GM12878 (cell line): ENCODE data around the gene IGLL1. TPM values are rescaled to one million over a fixed set of nuclear protein-coding genes. Genes with fewer than 3 reads are reported as not detected.
"Not testable (repeated sequence)": the region's sequence is repeated elsewhere in the genome, so short reads cannot be mapped to it uniquely, and the experiment has no call there.

Source experiments
- ATAC-seq: fragments of 200-7000 bp; cut with Tn5 transposase; 3 replicates; pipeline ENCODE4 v1.9.1; 2020; ENCODE audit warnings: mild to moderate bottlenecking, moderate library complexity
- BruUV-seq: library from RNA; stranded (reverse); fragments of 400-500 nt; replicated peaks from 2 replicates; lab custom pipeline; 2021; lab: Mats Ljungman, UMichigan
- CTCF ChIA-PET: fragments of 300-600 bp; sonication (Branson Sonifier 250); formaldehyde crosslinking; extraction: SDS; loops from one replicate; lab custom pipeline; 2021; ENCODE audit warnings: inconsistent platforms; lab: Yijun Ruan, JAX
- POLR2A ChIA-PET: fragments of 350-600 bp; formaldehyde crosslinking; extraction: SDS; loops from one replicate; lab custom pipeline; 2021; ENCODE audit warnings: inconsistent platforms; lab: Charles Lee
- RAD21 ChIA-PET: fragments of 300-600 bp; sonication (Branson Sonifier 250); formaldehyde crosslinking; loops from one replicate; lab custom pipeline; 2023; ENCODE audit warnings: antibody characterized with exemption; ENCODE audit not compliant: unreplicated experiment; lab: Charles Lee
- SMC1A ChIA-PET: fragments of 300-600 bp; sonication (Branson Sonifier 250); formaldehyde crosslinking; loops from one replicate; lab custom pipeline; 2023; ENCODE audit not compliant: unreplicated experiment, uncharacterized antibody; lab: Charles Lee
- DNase-seq: peaks from one replicate; pipeline ENCODE4 v3.0.0-alpha.2; 2011; ENCODE audit warnings: low read depth, low spot score
- FAIRE-seq: peaks from 3 replicates; lab custom pipeline; 2011; peaks lifted over from hg19 to GRCh38; lab: Jason Lieb, UNC
- H2AFZ ChIP-seq: 2 replicates; pipeline ENCODE4 v1.6.0; 2011; ENCODE audit warnings: low read depth, low read length, control low read depth; ENCODE audit not compliant: control insufficient read depth
- H3K27ac ChIP-seq: 2 replicates; pipeline ENCODE4 v1.5.1; 2011; ENCODE audit warnings: control low read depth; ENCODE audit not compliant: control insufficient read depth, insufficient read depth
- H3K27me3 ChIP-seq, 2 experiments: replicated peaks in 1 of 2; 2 replicates each; pipeline versions ENCODE4 v1.6.0 to v1.6.1; 2011; ENCODE audit warnings: low read length in 1 of 2; ENCODE audit not compliant: control insufficient read depth in 2 of 2, insufficient read depth in 2 of 2
- H3K36me3 ChIP-seq, 2 experiments: 2 replicates each; pipeline ENCODE4 v1.5.1; 2011; ENCODE audit warnings: low read length in 1 of 2; ENCODE audit not compliant: control insufficient read depth in 2 of 2, insufficient read depth in 2 of 2
- H3K4me1 ChIP-seq: 2 replicates; pipeline ENCODE4 v1.6.1; 2011; ENCODE audit warnings: mild to moderate bottlenecking, low read length, moderate library complexity, mixed read lengths; ENCODE audit not compliant: control insufficient read depth, insufficient read depth
- H3K4me2 ChIP-seq: 2 replicates; pipeline ENCODE4 v1.6.0; 2011; ENCODE audit warnings: control low read depth; ENCODE audit not compliant: control insufficient read depth, insufficient read depth
- H3K4me3 ChIP-seq: fragments of 200-600 bp; sonication (generic); 2 replicates; pipeline ENCODE4 v1.5.1; 2016
- H3K79me2 ChIP-seq: 2 replicates; pipeline ENCODE4 v1.6.0; 2011; ENCODE audit warnings: low read length; ENCODE audit not compliant: control insufficient read depth, insufficient read depth
- H3K9ac ChIP-seq: 2 replicates; pipeline ENCODE4 v1.8.0; 2011; ENCODE audit warnings: low read length, control low read depth, mixed read lengths; ENCODE audit not compliant: control insufficient read depth, insufficient read depth
- H3K9me3 ChIP-seq: replicated peaks from 3 replicates; pipeline ENCODE4 v1.5.1; 2011; ENCODE audit warnings: mild to moderate bottlenecking, low read length; ENCODE audit not compliant: control insufficient read depth, insufficient read depth
- H4K20me1 ChIP-seq: 2 replicates; pipeline ENCODE4 v1.6.0; 2011; ENCODE audit not compliant: control insufficient read depth, insufficient read depth
- DPF2 ChIP-seq: fragments of 450-650 bp; IDR thresholded peaks from 2 replicates; pipeline ENCODE4 v1.6.1; 2017; ENCODE audit warnings: mild to moderate bottlenecking
- EGR1 ChIP-seq, 2 experiments: IDR thresholded peaks; 1 replicate in 1 of 2; 2 replicates in 1 of 2; pipeline ENCODE4 v1.6.1; 2011 to 2012; ENCODE audit warnings: low read depth in 2 of 2, low read length in 2 of 2, borderline replicate concordance in 1 of 2, mild to moderate bottlenecking in 1 of 2, moderate library complexity in 1 of 2
- KLF5 ChIP-seq: fragments of 450-650 bp; IDR thresholded peaks from 2 replicates; pipeline ENCODE4 v1.6.1; 2014; ENCODE audit warnings: mild to moderate bottlenecking; ENCODE audit not compliant: partially characterized antibody
- MTA2 ChIP-seq: fragments of 450-650 bp; IDR thresholded peaks from 2 replicates; pipeline ENCODE4 v1.6.1; 2016; ENCODE audit warnings: low read depth, mild to moderate bottlenecking, moderate library complexity
- SKIL ChIP-seq: fragments of 450-650 bp; IDR thresholded peaks from 2 replicates; pipeline ENCODE4 v1.6.1; 2017; ENCODE audit warnings: mild to moderate bottlenecking, low read depth, inconsistent platforms; ENCODE audit not compliant: poor library complexity, severe bottlenecking
- SREBF2 ChIP-seq: IDR thresholded peaks from 2 replicates; pipeline ENCODE4 v1.6.1; 2012; ENCODE audit warnings: mild to moderate bottlenecking, low read length
- ZNF207 ChIP-seq: fragments of 450-650 bp; IDR thresholded peaks from 2 replicates; pipeline ENCODE4 v1.6.1; 2014; ENCODE audit warnings: antibody characterized with exemption, mild to moderate bottlenecking, borderline replicate concordance
- WGBS: methylation state at CpG from one replicate; pipeline ENCODE4 v1.1.6; 2016; ENCODE audit warnings: low lambda C conversion rate; ENCODE audit not compliant: insufficient replicate concordance, insufficient coverage; ENCODE audit errors: missing lambda C conversion rate; 5-methylcytosine and 5-hydroxymethylcytosine counted together
- in situ Hi-C: fragments of 300-500 bp; cut with MboI; formaldehyde crosslinking; loops from 9 replicates; pipeline ENCODE4 v1.14.3; 2018; ENCODE audit warnings: mixed read lengths
- intact Hi-C: fragments of 100-400 bp; cut with micrococcal nuclease; formaldehyde crosslinking; loops from one replicate; pipeline ENCODE4 v1.14.2; 2022; ENCODE audit not compliant: unreplicated experiment
- polyA plus RNA-seq, 11 experiments: library from polyadenylated mRNA; depleted of rRNA in 4 of 11; unstranded in 6 of 11; stranded (reverse) in 5 of 11; fragments of >200 nt; fragmentation: Nextera tagmentation in 4 of 11; fragmentation: Illumina TruSeq in 1 of 11; extraction: Ambion mirVana in 4 of 11; extraction: Trizol in 1 of 11; gene quantifications; 1 replicate in 1 of 11; 2 replicates in 10 of 11; pipeline versions ENCODE4 v1.2.1 to v1.2.3, GENCODE V29; 2011 to 2016; ENCODE audit warnings: inconsistent platforms in 2 of 11, missing spikeins in 2 of 11, low read depth in 1 of 11
- total RNA-seq, 4 experiments: library from RNA; depleted of rRNA in 3 of 4; stranded (reverse); fragments of >200 nt in 3 of 4; fragmentation: Illumina TruSeq in 1 of 4; extraction: Trizol in 1 of 4; gene quantifications; 2 replicates each; pipeline versions ENCODE4 v1.2.1 to v1.2.3, GENCODE V29; 2013 to 2021
- TF ChIP-seq, protein P1 (sequence below): fragments of 450-650 bp; IDR thresholded peaks from 2 replicates; pipeline ENCODE4 v1.6.1; 2014; ENCODE audit warnings: mild to moderate bottlenecking

IGLL1 gene
- total and polyA plus RNA-seq, 10 of the 15 experiments (the other 5 are each of a cell fraction or from before 2014, with no cell fraction given) = not detected

GRCh38 chr22:23547818-23548500, 32.1 kb downstream of the IGLL1 start:
- FAIRE-seq = no peak
- ATAC-seq = no peak
- no peaks in the 10 kb centered on the region for H4K20me1 ChIP-seq
- ChIA-PET POLR2A (no interaction called here), CTCF (no interaction called here), SMC1A (no interaction called here), RAD21 (no interaction called here)
- no TSS peak for BruUV-seq
- no peak overlapping the region for H3K9ac ChIP-seq
- H3K9me3 ChIP-seq = no peaks in the 10 kb centered on the region; the same call in 2 of the 3 replicates
- WGBS = 43% methylated on average over 10 of the region's 10 CpGs
- no peaks in the 10 kb centered on the region for H3K36me3 ChIP-seq
- H3K27me3 ChIP-seq = no peaks in the 10 kb centered on the region; a peak in 1 of 4 replicates
- no peak for DNase-seq
- H3K4me3 ChIP-seq = no peak overlapping the region
- no peaks in the 10 kb centered on the region for H3K4me1 ChIP-seq
- no peak for TF ChIP-seq SKIL
- TF ChIP-seq, protein P1, sequence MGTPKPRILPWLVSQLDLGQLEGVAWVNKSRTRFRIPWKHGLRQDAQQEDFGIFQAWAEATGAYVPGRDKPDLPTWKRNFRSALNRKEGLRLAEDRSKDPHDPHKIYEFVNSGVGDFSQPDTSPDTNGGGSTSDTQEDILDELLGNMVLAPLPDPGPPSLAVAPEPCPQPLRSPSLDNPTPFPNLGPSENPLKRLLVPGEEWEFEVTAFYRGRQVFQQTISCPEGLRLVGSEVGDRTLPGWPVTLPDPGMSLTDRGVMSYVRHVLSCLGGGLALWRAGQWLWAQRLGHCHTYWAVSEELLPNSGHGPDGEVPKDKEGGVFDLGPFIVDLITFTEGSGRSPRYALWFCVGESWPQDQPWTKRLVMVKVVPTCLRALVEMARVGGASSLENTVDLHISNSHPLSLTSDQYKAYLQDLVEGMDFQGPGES = no peak
- TF ChIP-seq KLF5 = no peak
- no peak for TF ChIP-seq MTA2
- no peak for TF ChIP-seq SREBF2
- TF ChIP-seq EGR1 (IDR thresholded peaks at IDR 0.05; ENCODE audit: borderline replicate concordance in 1 of 2, low read depth in 2 of 2, low read length in 2 of 2) = no peak
- no peak for TF ChIP-seq DPF2
- TF ChIP-seq ZNF207 = no peak
- H3K79me2 ChIP-seq = no peaks in the 10 kb centered on the region
- no peak overlapping the region for H3K4me2 ChIP-seq
- intact Hi-C loops (no loop called here), in situ Hi-C loops (loop anchor here (5.0 kb wide), 1 partner anchor 299 kb away; no protein-coding TSS in a partner anchor)
- H2AFZ ChIP-seq = no peak overlapping the region
- H3K27ac ChIP-seq = no peak overlapping the region

DNA sequence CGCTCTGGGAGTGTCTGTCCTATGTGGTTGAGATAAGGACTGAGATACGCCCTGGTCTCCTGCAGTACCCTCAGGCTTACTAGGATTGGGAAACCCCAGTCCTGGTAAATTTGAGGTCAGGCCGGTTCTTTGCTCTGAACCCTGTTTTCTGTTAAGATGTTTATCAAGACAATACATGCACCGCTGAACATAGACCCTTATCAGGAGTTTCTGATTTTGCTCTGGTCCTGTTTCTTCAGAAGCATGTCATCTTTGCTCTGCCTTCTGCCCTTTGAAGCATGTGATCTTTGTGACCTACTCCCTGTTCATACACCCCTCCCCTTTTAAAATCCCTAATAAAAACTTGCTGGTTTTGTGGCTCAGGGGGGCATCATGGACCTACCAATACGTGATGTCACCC, 32.7 kb downstream of the IGLL1 start:
- RAD21 ChIA-PET, POLR2A ChIA-PET, ATAC-seq, DNase-seq, H4K20me1 ChIP-seq, H3K36me3 ChIP-seq, CTCF ChIA-PET, H3K27ac ChIP-seq, BruUV-seq, H3K4me1 ChIP-seq, FAIRE-seq, H2AFZ ChIP-seq, H3K4me2 ChIP-seq, intact Hi-C loops, H3K9me3 ChIP-seq, H3K27me3 ChIP-seq, H3K4me3 ChIP-seq, H3K79me2 ChIP-seq, H3K9ac ChIP-seq, SMC1A ChIA-PET: not testable (repeated sequence)
- in situ Hi-C loops = loop anchor here (5.0 kb wide), 1 partner anchor 300 kb away; no protein-coding TSS in a partner anchor
- WGBS = 58% methylated on average over 5 of the region's 5 CpGs
